NAMALWA (cell line): ENCODE measurements around the gene MAGI2.

Source experiments
- DNase-seq: peaks from one replicate; pipeline ENCODE4 v3.0.0-alpha.2; 2015; ENCODE audit warnings: low spot score

Gene MAGI2

DNA sequence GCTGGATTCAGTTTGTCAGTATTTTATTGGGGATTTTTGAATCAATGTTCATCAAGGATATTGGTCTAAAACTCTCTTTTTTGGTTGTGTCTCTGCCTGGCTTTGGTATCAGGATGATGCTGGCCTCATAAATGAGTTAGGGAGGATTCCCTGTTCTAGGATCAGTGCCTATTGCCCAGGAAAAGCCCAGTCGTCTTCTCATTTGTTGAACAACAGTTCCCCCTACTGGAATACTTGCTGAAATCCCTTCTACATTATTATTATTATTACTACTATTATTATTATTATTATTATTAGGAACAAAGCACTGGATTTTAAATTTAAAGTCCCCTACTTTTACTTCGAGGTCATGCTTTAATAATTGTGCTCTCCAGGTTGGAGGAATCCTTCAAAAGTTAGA lies 528.9 kb downstream of the MAGI2 start:
- DNase-seq = no peak

DNA sequence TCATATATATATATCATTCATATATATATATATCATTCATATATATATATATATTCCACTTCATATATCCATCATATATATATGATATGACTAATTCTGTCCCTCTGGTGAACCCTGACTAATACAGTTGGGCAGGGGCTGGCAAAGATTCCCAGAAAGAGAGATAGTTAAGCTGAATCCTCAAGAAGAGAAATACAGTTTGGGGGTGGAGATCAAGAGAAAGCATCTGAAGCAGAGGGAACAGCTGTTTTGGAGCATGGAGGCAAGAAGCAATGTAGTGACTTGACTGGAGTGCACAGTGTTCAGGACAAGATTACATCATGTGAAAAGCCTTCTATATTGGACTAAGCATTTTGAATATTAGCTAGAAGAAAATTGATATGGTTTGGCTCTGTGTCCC lies 540.7 kb downstream of the MAGI2 start:
- DNase-seq = no peak

DNA sequence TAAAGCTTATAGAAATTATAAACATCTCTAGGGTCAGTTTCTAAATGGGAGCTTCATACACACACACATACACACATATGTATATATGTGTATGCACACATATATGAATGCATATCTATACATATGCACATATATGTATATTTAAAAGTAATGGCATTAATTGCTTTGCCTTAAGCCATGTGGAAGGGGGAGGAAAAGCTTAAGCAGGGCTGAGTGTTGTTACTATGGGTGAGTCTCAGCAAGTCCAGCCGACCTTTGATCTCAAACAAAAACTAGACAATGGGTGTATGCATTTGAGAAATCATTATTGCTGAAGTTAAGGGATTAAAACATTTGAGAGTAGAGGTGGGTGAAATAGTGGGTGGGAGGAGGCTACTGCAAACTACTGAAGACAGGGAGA lies 546.7 kb downstream of the MAGI2 start:
- no peak for DNase-seq

DNA sequence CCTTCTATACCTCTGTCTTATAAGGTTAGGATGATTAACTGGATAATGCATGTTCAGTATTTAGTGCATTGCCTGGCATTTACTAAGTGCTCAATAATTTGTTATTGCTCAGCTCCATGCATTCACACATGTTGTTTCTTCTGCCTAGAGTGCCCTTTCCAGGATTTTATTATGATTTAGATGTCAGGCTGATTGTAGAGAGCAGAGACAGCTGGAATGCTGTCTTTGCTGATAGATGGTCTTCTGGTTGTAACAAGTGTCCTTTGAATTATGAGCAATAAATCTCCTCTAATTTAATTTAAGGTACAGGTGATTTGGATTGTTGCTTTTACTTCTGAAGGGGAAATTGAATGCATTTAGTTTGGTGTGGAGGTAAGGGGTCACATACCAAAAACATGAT lies 548.0 kb downstream of the MAGI2 start:
- no peak for DNase-seq

DNA sequence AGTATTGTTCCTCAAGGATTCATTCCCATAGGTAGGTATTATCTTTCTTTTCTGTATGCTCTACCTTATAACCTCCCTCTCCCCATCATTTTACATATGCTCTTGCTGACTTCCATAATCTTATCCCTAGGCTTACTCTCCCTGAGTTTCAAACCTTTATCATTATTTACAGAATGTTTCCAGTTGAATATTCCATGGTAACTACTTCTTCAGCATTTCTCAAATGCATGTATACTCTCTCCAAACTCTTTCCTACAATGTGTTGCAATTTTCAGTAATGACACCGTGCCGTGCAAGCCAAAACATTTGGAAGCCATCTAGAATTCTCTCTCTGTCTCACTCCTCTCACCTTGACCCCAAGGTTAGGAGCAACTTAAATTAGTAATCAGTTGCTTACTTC lies 548.5 kb downstream of the MAGI2 start:
- no peak for DNase-seq

- DNase-seq = no peak
Observed at GRCh38 chr7:78901566-78901965, 551.9 kb downstream of the MAGI2 start.

DNA sequence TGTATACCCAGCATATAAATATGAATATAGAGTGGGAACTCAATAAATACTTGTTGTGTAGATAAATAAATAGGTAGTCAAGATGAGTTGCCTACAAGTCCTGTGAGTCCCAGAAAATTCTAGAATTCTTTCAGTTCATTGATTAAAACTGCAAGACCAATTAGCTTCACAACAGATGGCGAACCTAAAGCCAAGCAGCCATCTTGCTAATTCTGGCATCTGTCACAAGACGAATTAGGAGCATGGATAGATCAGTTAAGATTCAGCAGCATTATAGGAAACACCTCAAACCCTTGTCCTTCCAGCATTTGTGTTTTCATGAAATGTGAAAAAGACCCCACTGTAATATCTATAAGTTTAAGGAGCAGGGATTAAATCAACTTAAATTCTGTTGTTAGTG lies 552.7 kb downstream of the MAGI2 start:
- DNase-seq = no peak

GRCh38 chr7:78895393-78895792 lies 558.1 kb downstream of the MAGI2 start:
- no peak for DNase-seq

DNA sequence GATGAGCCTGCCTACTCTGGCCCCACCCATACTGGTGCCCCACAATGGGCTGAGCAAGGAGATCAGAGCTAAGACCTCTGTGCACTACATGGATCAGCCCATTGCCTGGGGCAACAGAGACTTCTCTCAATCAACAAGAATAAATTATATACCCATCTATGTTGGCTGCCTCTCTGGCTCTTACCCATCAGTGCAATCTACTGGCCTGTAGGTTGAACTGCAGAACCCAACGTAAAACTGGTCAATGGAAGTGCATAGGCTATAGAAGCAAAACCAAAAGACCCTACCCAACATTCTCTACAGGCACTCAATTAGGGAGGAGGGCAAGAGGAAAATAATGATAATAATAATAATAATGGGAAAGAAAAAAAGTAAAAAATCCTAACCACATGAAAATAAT lies 574.3 kb downstream of the MAGI2 start:
- no peak for DNase-seq

- no peak for DNase-seq
Observed at GRCh38 chr7:78873117-78873516, 580.4 kb downstream of the MAGI2 start.

DNA sequence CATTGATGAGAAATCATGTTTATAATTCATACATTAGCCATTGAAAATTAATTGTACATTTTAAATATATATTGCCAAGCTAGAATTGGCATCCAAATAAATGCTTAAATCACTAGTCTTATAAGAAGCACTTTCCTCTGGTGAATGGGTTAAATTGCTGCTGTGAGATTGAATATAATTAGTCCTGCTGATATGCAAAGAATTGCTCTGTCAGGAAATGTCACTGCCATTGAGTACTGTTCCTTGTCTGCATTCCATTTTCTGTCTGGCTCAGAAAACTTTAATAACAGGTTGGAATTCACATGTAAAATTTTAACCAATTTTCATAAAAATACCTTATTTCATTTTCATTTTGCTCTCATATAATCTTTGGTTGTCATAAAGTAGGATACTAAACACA lies 589.1 kb downstream of the MAGI2 start:
- no peak for DNase-seq

DNA sequence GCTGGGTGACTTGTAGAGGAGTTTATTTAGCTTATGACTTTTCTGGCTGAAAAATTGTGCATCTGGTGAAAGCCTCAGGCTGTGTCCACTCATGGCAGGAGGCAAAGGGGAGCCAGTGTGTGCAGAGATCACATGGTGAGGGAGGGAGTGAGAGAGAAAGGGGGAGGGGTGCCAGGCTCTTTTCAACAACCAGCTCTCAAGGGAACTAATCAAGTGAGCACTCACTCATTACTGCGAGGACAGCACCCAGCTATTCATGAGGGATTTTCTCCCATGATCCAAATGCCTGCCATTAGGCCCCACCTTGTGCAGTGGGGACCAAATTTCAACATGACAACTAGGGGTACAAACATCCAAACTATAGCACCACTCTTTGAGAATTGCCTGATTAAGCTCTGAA lies 590.2 kb downstream of the MAGI2 start:
- DNase-seq = no peak

GRCh38 chr7:78862411-78862900 lies 591.0 kb downstream of the MAGI2 start:
- no peak for DNase-seq

DNA sequence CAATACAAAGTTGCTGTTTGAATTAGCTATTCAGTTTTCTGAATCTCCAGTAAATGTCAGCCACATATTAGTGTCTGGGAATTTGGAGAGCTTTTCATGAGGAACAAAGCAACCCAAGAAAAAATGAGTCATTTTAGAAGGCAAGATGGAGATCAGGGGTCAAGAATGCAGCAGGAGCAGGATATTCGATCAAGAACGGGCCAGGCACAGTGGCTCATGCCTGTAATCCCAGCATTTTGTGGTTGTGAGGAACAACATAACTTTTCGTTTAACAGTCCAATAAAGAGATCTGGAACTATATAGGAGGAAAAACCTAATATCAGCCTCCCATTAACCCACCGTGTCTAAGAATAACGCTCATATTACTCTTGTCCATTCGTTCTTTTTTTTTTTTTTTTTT lies 600.5 kb downstream of the MAGI2 start:
- no peak for DNase-seq

DNA sequence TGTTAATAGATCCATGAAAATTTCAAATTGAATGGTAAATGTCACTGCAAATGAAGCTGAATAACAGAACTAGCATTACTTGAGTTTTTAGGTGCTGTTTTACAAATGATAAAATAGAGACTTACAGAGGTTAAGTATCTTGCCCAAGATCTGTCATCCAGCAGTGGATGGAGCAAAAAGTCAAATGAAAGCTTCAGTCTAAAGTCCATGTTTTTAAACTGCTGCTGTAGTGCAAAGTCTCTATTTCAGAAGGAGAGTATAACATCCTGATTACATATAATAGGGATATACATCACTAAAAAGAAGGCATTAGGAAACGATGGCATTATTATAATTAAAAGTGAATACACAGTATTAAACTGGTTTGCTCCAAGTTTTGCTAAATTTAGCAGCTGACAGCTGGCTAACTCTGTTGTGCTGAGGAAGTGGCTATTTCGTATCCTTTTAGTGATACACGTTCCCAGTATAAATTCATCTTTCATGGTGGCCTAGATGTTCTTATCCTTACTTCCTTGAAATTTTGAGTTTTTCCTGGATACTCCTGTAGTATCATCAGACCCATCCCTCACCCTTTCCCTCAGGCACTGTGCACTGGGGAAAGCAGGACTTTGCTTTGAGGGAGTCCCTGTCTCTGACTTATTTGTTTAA lies 603.2 kb downstream of the MAGI2 start:
- DNase-seq = no peak

GRCh38 chr7:78845155-78845554 lies 608.3 kb downstream of the MAGI2 start:
- DNase-seq = no peak

GRCh38 chr7:78842068-78842467 lies 611.4 kb downstream of the MAGI2 start:
- DNase-seq = no peak

DNA sequence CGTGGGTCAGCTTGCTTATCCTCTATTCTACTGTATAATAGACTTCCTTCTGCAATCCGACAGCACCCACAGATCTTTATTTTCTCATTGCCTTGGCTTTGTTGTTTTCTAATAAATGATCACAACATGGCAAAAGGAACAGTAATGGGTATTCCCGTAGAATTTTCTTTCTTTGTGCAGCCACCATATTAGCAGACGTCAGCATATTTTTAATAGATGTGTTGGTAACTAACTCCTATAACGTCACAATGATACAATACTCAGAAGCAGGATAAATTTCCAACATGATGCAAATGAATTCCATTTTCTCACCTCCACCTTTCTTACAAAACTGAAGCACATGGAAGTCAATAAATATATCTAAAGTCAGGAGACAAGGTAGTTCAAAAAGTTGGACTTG lies 617.6 kb downstream of the MAGI2 start:
- DNase-seq = no peak

DNA sequence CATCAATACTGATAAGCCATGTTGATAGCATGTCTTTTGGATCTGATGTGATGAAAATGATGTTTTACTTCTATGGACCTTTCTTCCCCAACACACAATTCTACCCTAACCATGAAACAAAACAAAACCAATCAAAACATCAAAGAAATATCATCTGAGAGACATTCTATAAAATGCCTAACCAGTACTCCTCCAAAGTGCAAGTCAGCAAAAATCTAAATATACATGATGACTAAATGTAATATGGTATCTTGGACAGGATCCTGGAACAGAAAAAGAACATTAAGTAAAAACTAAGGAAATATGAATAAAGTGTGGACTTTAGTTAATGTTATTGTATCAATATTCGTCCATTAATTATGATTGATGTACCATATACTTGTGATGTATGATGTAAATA lies 625.1 kb downstream of the MAGI2 start:
- DNase-seq = no peak

DNA sequence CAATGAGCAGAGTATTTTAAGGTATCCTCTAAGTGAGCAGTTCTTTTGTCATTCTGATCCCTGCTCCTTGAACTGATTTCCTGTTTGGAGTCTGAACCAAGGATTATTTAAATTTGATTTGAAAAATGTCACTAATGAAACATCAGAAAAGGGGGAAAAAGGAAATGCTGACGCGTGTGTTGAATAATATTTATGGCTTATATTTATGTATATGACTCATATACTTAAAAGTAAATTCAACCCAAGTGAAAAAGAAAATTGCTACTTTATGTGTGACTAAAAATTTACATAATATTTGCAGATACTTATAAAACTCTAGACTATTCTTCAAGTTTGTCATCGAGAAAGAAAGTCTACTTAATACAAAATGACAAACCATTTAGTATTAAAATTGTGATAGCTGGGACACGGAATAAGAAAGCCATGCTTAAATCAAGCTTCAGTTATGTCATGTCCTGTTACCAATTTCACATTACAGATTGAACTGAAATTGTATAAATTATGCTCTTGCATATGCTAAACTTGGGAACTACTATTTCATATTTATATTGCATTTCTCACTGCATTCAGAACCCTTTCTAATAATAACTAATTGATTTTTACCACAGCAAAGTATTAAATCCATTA lies 649.9 kb downstream of the MAGI2 start:
- DNase-seq = no peak

DNA sequence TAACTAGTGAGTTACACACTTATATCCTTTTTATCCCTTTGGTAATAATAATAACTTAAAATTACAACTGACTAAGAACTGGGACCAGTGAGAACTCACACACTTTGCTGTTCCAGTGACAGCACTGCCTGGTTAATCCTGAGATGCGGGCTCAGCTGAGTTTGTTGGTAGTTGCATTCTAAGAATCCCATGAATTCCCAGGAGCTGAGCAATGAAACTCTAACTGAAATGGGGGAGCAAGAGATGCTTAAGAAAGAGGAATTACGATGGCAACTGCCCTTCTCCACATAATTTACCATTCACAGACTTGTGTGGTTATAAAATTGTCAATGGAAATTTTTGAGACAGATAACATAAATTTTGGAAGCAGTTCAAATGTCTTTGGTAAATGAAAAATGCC lies 659.4 kb downstream of the MAGI2 start:
- no peak for DNase-seq

DNA sequence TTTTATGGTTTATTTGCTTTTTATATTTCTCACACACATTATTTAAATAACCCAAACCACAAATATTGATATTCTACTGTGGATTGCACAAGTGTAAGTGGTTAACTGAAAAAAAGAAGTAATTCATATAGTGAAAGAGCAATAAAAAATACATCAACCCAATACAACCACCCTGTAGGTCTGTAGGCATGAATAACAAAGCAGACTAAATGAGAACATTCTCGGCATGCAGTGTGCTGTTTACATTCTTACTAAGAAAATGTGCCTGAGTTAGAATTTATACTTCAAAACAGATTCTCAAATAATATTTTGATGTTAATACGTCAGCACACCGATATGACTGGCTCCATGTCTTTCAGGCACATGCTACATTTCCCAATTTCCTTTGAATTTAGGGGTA lies 660.8 kb downstream of the MAGI2 start:
- no peak for DNase-seq

DNA sequence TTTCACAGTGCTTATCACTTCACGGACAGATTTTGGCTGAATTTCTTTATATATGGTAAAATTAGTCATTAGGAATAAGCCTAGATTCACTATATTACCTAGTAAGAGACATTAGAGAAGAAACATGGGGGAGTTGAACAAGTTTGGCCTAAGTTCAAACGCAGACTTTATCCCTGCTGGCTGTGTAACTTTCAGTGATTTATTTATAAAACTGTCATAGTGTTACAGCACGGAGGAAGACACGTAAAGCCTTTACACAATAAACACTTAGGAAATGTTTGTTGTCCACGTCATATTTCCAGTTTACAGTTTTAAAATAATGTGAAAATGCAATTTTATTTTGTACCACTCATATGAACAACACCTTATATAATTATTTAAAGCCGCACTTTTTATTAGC lies 661.5 kb downstream of the MAGI2 start:
- DNase-seq = no peak

DNA sequence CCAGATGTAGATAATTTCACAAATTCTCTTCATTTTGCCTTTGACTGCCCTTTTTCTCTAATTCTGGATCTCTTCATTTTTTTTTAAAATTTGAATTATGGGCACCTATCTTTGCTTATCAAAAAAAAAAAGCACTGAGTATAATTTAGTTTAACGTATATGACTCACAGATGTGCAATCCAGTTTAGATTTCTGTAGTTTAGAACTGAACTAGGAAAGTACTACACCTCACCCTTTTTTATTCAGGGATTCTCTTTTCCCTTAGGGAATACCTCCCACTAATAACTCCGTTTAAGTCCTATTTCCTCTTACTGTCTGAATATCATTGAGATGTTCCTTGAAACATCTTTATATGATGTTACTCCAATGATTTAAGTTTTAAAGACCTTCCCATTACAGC lies 665.0 kb downstream of the MAGI2 start:
- no peak for DNase-seq
